HG03196 (cell line): ENCODE data around the gene FMN2.
"Not testable (repeated sequence)": the region's sequence is repeated elsewhere in the genome, so short reads cannot be mapped to it uniquely, and the experiment has no call there.

Source experiments
- ATAC-seq: cut with Tn5 transposase; IDR thresholded peaks from one replicate; pipeline ENCODE4 v1.9.1; 2021; ENCODE audit not compliant: unreplicated experiment

The FMN2 gene

GRCh38 chr1:240136402-240136801 is 44.7 kb downstream of the FMN2 start:
- no peak for ATAC-seq

- ATAC-seq, result no peak
These were observed 47.2 kb downstream of the FMN2 start for GRCh38 chr1:240138867-240139266.

DNA sequence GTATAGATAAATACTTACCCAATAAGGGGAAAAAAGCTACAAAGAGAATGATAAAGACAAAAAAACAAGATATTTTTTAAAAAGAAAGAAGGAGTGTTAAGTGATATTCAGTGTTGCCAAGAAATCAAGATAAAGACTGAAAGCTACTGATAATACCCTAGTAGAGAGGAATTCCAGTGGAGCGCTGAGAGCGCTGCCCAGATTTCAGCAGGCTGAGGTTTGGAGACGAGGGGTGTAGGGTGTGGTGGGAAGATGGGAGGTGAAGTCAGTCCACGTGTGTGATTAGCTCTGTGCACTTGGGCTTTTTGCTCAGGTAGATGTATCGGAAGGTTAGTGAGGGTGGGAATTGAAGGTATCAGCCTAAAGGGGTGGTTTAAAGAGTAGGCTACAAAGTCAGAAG is 47.8 kb downstream of the FMN2 start:
- ATAC-seq, result no peak

DNA sequence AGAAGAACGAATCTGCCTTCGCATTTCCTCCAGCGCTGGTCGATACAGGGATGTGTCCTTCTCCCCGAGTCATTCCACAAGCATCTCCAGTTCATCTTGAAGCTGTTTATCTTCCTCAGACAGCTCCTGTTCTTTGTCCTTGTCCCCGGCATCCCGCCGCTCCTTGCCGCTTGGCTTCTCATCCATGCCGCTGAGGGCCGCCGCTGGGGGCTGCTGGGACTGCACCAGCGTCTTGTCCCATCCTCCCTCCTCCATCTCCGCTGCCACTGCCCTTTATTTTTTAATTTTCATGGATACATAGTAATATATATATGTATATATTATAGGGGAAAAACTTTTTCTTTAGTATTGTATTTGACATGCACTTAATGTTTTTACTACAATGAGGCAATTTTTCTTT is 53.4 kb downstream of the FMN2 start:
- ATAC-seq, result no peak

DNA sequence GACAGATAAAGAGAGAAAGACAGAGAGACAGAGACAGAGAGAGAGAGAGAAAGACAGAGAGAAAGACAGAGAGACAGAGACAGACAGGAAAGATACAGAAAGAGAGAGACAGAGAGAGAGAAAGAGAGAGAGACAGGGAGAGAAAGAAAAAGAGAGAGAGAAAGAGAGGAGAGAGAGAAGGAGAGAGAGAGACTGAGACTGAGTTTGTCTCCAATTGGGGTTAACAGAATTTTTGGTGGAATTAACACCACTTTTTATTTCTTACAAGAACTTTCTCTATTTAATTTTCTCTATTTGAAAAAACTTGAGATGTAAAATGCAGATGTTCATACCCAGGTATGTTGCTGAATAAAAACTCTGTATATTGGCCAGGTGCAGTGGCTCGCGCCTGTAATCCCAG is 56.6 kb downstream of the FMN2 start:
- no peak for ATAC-seq

- ATAC-seq, result no peak
These were observed 57.9 kb downstream of the FMN2 start for GRCh38 chr1:240149484-240150094.

DNA sequence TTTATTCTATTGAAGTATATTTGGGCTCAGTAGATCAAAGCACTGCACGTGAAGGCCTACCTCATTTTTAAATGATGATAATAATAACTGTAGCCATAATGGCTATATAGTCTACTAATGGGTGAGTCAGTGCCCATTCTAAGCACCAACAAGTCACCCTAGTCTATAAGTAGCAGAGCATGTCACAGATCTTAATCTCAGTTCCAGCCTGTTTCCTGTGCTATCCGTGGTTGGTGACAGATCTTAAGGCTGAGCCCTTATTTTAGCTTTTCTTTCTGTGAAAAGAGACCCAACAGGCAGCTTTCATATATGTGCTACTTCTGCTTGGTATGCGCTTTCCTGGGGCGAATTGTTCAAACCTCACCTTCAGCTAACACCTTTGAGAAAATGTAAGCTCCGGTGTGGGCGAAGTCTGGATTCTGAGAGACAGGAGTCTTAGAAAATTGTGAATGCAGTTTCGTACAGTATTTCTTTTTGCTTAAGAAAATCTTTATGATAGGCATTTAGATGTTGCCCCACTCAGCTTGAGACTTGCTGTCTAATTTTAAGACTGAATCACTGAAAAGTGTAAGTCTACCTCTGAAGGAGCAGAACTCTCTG is 59.6 kb downstream of the FMN2 start:
- no peak for ATAC-seq

DNA sequence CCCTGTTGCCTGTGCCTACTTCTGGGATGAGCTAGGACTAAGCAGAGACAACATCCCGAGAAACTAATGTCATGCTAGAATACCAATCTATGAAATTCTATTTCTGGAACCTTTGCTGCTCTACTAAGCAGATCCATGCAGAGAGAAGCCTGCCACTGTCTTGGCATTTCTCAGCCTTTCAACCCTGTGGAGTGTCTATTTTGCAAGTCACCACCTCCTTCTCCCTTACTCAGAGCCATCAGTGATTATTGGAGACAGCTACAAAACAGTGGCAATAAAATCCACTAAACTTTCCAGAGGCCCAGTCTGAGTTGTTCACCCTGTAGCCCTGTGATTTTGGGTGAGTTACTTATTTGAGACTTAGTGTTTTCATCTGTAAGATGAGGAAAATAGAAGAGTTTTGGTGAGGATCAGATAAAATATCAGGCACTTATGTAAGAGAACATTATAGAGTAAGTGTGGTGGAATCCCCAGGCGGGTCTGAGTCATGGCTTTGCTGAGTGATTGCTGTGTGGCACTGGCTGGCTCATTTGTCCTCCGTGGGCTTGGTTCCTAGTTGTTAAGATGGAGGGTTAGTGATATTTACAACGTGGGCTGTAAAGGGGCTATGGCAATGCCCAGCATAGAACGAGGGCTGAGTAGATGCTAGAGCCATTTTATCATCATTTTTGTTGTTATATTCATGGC is 61.1 kb downstream of the FMN2 start:
- no peak for ATAC-seq

- ATAC-seq, result no peak
These were observed 63.9 kb downstream of the FMN2 start for GRCh38 chr1:240155605-240156004.

DNA sequence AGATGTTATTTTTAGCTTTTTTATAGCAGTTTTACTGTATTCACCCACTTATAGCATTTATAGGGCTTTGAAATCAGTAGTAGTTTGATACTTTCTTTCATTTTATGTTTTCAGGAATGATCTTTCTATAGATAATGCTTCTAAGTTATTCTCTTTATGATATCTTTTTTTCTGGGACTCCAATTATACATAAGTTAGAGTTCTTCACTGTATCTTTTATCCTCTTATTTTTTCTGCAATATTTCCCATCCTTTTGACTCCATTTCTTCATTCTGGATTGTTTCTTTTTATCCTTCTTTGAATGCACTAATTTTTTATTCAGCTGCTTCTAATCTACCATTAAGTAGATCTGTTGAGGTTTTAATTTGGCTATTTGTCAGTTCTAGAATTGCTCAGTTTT is 73.1 kb downstream of the FMN2 start:
- ATAC-seq, result no peak

DNA sequence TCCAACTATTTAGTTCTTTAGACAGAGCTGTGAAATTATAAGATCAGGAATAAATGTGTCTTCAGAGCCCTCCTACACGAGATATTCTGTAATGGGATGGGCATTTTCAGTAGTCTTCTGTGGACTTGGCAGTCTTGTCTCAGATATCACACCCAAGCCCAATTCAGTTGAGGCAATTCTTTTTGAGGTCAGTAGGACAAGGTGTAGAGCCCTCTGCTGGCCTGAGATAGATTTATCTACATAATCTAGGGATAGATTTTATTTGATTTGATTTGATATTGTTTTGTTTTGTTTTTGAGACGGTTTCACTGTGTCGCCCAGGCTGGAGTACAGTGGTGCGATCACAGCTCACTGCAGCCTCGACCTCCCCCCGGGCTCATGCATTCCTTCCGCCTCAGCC is 77.5 kb downstream of the FMN2 start:
- ATAC-seq, result no peak

GRCh38 chr1:240170266-240170665 is 78.6 kb downstream of the FMN2 start:
- no peak for ATAC-seq

DNA sequence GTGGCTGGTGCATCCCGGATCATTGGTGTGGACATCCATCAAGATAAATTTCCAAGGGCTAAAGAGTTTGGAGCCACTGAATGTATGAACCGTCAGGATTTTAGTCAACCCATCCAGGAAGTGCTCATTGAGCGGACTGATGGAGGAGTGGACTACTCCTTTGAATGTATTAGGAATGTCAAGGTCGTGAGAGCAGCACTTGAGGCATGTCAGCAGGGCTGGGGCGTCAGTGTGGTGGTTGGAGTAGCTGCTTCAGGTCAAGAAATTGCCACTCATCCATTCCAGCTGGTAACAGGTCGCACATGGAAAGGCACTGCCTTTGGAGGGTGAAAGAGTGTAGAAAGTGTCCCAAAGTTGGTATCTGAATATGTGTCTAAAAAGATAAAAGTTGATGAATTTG is 79.1 kb downstream of the FMN2 start:
- ATAC-seq, result no peak

DNA sequence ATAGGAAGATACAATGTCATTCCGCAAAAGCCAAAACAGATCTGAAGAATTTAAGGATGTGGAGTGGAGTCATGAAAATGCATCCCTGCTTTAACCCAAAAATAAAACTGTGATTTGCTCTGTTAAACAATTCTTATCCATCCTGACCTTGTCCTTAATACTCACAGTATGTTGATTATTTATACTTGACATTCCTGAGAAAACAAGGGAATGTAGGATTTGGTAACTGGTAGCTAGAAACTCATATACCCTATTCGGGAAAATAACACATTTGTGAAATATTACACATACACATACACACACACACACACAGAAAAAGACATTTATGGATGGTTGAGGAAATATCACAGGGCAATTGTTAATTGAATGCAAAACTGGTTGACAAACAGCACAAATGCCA is 80.2 kb downstream of the FMN2 start:
- no peak for ATAC-seq

GRCh38 chr1:240173836-240174235 is 82.2 kb downstream of the FMN2 start:
- no peak for ATAC-seq

- no peak for ATAC-seq
These were observed 83.1 kb downstream of the FMN2 start for GRCh38 chr1:240174734-240175133.

DNA sequence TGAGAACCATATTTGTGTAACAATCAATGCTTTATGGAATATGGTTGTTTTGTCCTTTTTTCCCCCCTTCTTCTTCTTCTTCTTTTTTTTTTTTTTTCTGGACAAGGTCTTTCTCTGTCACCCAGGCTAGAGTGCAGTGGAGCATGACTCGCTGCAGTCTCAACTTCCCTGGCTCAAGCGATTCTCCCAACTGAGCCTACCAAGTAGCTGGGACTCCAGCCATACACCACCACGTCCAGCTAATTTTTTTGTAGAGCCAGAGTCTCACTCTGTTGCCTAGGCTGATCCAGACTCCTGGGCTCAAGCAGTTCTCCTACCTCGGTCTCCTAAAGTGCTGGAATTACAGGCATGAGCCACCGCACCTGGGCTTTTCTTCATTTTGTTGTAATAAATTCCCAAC is 86.7 kb downstream of the FMN2 start:
- no peak for ATAC-seq

GRCh38 chr1:240184682-240185081 is 93.0 kb downstream of the FMN2 start:
- not testable (repeated sequence) for ATAC-seq

DNA sequence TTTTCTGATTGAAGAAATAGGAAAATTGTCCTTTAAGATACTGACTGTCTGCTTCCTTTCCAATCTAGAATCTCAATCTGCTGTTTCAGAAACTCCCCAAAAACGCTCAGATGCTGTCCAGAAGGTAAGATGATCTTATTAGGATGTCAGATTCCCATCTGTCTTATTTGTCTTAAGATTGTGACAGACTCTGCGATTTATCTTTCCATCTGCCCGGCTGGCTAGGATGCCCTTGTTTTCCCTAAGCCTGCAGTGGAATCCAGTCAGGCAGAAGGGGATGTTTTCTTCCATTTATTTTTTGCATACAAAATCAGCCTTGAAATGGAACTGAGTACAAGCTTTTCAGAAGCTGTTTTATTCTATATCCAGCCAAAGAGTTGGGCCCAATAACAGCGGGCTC is 96.5 kb downstream of the FMN2 start:
- no peak for ATAC-seq

GRCh38 chr1:240189386-240189989 is 97.8 kb downstream of the FMN2 start:
- ATAC-seq, result no peak

- ATAC-seq, result no peak
These were observed 99.3 kb downstream of the FMN2 start for GRCh38 chr1:240190881-240191401.

DNA sequence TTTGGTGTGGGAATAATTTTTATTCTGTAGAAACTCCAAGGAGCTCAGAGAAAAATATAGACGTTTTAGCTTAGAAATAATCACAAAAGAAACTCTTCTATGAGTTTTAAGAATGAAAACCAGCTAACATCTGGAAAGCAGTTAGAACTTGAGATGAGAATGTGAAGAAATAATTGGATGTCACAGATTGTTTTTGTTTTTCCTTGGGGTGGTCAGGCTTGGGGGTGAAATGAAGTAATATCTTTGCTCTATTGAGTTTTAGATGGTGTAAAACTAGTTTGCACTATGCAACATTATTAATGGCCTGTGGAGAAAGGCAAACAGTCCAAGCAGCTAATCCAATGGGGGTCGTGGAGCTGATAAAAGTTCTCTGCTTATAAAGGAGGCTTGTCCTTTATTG is 101.2 kb downstream of the FMN2 start:
- no peak for ATAC-seq
